Measurements from ENCODE around the gene RPS27A.
"Not testable (repeated sequence)": the region's sequence is repeated elsewhere in the genome, so short reads cannot be mapped to it uniquely, and the experiment has no call there.

The RPS27A gene

DNA sequence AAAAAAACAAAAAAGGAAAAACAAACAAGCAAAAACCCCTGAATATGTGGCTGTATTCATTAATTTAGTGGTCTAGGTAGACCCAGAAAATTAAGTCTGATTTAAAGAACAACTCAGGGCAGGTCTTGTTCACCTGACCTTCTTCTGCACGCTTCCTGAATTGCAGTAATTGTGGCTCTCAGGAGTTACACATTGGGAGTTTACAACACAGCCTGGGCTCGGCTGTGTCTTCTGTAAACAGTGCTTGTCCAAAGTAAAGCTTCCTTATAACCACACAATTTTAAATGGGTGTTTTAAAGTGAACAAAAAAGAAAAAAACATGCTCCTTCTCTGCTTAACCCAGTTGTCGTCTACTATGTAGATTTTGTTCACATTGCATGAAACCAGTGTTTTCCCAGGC, 44.8 kb downstream of the RPS27A start:
- H3K4me3 ChIP-seq (ENCODE audit: low read depth, low read length): no peak overlapping the region
- no peak for DNase-seq (ENCODE audit: low read depth)
- TF ChIP-seq, protein P1, sequence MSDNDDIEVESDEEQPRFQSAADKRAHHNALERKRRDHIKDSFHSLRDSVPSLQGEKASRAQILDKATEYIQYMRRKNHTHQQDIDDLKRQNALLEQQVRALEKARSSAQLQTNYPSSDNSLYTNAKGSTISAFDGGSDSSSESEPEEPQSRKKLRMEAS (IDR thresholded peaks at IDR 0.05; ENCODE audit: low read depth, low read length): no peak
- no peak for TF ChIP-seq POLR2A (IDR thresholded peaks at IDR 0.05; ENCODE audit: extremely low read depth, insufficient read length)
- TF ChIP-seq, protein P2, sequence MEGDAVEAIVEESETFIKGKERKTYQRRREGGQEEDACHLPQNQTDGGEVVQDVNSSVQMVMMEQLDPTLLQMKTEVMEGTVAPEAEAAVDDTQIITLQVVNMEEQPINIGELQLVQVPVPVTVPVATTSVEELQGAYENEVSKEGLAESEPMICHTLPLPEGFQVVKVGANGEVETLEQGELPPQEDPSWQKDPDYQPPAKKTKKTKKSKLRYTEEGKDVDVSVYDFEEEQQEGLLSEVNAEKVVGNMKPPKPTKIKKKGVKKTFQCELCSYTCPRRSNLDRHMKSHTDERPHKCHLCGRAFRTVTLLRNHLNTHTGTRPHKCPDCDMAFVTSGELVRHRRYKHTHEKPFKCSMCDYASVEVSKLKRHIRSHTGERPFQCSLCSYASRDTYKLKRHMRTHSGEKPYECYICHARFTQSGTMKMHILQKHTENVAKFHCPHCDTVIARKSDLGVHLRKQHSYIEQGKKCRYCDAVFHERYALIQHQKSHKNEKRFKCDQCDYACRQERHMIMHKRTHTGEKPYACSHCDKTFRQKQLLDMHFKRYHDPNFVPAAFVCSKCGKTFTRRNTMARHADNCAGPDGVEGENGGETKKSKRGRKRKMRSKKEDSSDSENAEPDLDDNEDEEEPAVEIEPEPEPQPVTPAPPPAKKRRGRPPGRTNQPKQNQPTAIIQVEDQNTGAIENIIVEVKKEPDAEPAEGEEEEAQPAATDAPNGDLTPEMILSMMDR (IDR thresholded peaks at IDR 0.05; ENCODE audit: low read depth, low read length): no peak

DNA sequence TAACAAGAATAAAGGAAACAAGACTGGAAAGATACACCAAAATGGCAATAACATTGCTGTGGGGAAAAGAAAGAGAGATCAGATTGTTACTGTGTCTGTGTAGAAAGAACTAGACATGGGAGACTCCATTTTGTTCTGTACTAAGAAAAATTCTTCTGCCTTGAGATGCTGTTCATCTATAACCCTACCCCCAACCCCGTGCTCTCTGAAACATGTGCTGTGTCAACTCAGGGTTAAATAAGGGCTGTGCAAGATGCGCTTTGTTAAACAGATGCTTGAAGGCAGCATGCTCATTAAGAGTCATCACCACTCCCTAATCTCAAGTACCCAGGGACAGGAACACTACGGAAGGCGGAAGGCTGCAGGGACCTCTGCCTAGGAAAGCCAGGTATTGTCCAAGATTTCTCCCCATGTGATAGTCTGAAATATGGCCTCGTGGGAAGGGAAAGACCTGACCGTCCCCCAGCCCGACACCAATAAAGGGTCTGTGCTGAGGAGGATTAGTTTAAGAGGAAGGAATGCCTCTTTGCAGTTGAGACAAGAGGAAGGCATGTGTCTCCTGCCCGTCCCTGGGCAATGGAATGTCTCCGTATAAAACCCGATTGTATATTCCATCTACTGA, 46.8 kb downstream of the RPS27A start:
- H3K4me3 ChIP-seq (ENCODE audit: low read depth, low read length); DNase-seq (ENCODE audit: low read depth): not testable (repeated sequence)

DNA sequence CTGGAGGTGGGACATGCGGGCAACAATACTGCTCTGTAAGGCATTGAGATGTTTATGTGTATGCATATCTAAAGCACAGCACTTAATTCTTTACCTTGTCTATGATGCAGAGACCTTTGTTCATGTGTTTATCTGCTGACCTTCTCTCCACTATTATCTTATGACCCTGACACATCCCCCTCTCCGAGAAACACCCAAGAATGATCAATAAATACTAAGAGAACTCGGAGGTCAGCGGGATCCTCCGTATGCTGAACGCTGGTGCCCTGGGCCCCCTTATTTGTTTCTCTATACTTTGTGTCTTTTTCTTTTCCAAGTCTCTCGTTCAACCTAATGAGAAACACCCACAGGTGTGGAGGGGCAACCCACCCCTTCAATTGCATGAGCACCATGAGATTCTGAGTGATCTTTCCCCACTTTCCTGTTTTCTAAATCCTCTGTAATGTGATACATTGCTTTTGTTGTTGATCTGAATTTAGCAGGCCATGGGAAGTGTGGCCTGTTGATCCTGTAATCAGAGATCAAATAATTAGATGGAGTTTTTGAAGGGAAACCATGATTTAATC, 47.5 kb downstream of the RPS27A start:
- H3K4me3 ChIP-seq (ENCODE audit: low read depth, low read length); DNase-seq (ENCODE audit: low read depth): not testable (repeated sequence)

DNA sequence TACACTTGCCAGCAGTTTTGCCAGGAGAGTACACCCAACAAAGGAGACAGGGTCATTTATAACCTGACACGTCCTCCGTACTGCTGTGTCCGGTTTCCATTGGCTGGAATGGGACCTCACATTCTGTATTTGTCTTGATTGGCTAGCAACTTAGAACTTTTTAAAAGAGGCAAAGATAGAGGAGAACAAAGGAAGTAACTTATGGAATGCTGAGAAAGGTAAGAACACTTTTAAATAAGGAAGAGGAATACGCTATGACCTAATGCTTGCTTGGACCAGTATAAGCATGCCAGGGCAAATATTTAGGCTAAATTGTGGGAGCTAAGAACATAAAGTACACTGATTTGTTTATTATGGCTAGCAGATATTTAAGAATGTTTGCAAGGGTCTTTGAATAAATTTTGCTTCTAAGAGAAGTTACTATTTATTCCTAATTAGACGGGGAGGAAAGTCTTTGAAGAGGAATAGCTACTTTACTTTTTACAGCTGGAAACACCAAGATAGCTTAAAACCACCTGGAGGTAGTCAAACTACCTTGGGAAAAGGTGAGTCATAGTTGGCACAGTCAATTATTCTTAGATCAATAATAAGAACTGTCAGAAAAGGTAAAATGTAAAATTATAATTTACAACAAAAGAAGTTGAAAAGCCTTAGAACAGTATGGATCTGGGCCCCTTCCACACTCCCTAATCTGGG, 48.5 kb downstream of the RPS27A start:
- DNase-seq (ENCODE audit: low read depth); H3K4me3 ChIP-seq (ENCODE audit: low read depth, low read length): not testable (repeated sequence)

DNA sequence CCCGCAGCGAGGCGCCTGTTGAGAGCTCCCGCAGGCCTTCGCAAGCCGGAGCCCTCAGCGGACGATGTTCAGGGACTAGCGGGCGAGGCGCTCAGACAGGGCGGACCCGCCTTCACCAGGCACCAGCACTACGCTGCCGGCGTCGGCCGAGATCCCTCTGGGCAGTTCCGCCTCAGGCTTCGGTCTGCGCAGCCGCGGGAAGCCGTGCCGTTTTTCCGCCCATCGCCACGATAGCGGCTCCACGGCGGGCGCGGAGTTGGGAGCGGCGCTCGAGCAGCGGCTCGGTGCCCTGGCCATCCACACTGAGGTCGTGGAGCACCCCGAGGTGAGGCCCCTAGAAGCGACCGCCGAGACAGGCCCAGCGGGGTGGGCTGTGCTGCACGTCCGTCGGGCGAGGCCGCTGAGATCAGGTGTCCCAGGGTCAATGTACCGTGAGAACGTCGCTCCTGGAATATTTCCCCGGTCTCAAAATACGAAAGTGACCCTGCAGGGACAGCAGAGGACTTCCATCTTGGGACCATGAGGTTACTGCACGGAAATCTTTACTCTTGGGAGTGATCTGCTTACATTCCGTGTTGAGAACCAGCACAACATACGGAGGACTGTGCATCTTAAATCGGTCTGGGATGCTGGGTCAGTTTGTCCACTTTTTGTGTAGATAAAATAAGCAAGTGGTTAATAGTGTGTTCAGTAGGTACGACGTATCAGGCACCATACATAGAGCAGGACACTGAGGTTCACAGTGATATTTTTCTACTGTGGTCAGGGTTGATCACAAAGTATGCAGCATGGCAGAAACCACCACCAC, 49.8 kb downstream of the RPS27A start:
- DNase-seq (ENCODE audit: low read depth): peak; percentile 96
- H3K4me3 ChIP-seq (ENCODE audit: low read depth, low read length): peak overlapping the region; percentile 75
- TF ChIP-seq POLR2A (IDR thresholded peaks at IDR 0.05; ENCODE audit: extremely low read depth, insufficient read length): peak; percentile 86
- TF ChIP-seq, protein P1 (IDR thresholded peaks at IDR 0.05; ENCODE audit: low read depth, low read length): peak; percentile 26; the same call in 1 of the 2 replicates
- TF ChIP-seq, protein P2 (IDR thresholded peaks at IDR 0.05; ENCODE audit: low read depth, low read length): no peak
- TF ChIP-seq MYC (IDR thresholded peaks at IDR 0.05; ENCODE audit: low read depth, low read length): peak; percentile 31; the same call in 1 of the 2 replicates

DNA sequence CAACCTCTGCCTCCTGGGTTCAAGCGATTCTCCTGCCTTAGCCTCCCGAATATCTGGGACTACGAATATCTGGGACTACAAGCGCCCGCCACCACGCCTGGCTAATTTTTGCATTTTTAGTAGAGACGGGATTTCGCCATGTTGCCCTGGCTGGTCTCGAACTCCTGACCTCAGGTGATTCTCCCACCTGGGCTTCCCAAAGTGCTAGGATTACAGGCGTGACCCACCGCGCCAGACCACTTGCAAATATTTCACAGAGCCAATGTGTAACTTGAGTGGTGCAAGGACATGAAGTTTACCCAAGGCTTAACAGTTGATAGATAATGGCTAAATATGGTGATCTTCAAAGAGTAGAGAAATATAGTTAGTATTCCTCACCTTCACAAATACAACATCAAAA, 50.6 kb downstream of the RPS27A start:
- peak; percentile 8 for DNase-seq (ENCODE audit: low read depth)
- TF ChIP-seq, protein P2 (IDR thresholded peaks at IDR 0.05; ENCODE audit: low read depth, low read length): no peak
- TF ChIP-seq, protein P1 (IDR thresholded peaks at IDR 0.05; ENCODE audit: low read depth, low read length): no peak
- no peak for TF ChIP-seq POLR2A (IDR thresholded peaks at IDR 0.05; ENCODE audit: extremely low read depth, insufficient read length)
- no peak for TF ChIP-seq MYC (IDR thresholded peaks at IDR 0.05; ENCODE audit: low read depth, low read length)
- peak overlapping the region; percentile 75 for H3K4me3 ChIP-seq (ENCODE audit: low read depth, low read length)

Measured in NB4 (cell line).